ENCODE data around the gene CAPG. TPM values are rescaled to one million over a fixed set of nuclear protein-coding genes. Genes with fewer than 3 reads are reported as not detected.

Gene CAPG
- total RNA-seq, 1 donor from 2014 or later, result 208 TPM

GRCh38 chr2:85401464-85401805, 8.7 kb downstream of the CAPG start:
- intact Hi-C loops (cut with micrococcal nuclease), result no loop called here
- DNase-seq (no peak), ATAC-seq (ENCODE audit: low read depth) (no peak)
- peaks cover 65% of the 10 kb centered on the region for H3K36me3 Mint-ChIP-seq (ENCODE audit: low read depth)
- H3K4me3 Mint-ChIP-seq, result no peak overlapping the region
- peaks cover 37% of the 10 kb centered on the region for H3K4me1 Mint-ChIP-seq
- no peaks in the 10 kb centered on the region for H3K9me3 Mint-ChIP-seq
- ChIA-PET POLR2A (interaction anchor here (0.6 to 1.4 kb wide), 7 partner anchors 9 to 194 kb away, joined by 3 to 8 read pairs (median 5); partner anchors contain the start of gene RNF181), CTCF (interaction anchor here (1.4 kb wide), 1 partner anchor 150 kb away, joined by 3 read pairs; no protein-coding TSS in a partner anchor)
- TF ChIP-seq, protein P1, sequence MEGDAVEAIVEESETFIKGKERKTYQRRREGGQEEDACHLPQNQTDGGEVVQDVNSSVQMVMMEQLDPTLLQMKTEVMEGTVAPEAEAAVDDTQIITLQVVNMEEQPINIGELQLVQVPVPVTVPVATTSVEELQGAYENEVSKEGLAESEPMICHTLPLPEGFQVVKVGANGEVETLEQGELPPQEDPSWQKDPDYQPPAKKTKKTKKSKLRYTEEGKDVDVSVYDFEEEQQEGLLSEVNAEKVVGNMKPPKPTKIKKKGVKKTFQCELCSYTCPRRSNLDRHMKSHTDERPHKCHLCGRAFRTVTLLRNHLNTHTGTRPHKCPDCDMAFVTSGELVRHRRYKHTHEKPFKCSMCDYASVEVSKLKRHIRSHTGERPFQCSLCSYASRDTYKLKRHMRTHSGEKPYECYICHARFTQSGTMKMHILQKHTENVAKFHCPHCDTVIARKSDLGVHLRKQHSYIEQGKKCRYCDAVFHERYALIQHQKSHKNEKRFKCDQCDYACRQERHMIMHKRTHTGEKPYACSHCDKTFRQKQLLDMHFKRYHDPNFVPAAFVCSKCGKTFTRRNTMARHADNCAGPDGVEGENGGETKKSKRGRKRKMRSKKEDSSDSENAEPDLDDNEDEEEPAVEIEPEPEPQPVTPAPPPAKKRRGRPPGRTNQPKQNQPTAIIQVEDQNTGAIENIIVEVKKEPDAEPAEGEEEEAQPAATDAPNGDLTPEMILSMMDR (IDR thresholded peaks at IDR 0.05), result no peak
- H3K27me3 Mint-ChIP-seq, result no peaks in the 10 kb centered on the region
- no peak overlapping the region for H3K27ac Mint-ChIP-seq

DNA sequence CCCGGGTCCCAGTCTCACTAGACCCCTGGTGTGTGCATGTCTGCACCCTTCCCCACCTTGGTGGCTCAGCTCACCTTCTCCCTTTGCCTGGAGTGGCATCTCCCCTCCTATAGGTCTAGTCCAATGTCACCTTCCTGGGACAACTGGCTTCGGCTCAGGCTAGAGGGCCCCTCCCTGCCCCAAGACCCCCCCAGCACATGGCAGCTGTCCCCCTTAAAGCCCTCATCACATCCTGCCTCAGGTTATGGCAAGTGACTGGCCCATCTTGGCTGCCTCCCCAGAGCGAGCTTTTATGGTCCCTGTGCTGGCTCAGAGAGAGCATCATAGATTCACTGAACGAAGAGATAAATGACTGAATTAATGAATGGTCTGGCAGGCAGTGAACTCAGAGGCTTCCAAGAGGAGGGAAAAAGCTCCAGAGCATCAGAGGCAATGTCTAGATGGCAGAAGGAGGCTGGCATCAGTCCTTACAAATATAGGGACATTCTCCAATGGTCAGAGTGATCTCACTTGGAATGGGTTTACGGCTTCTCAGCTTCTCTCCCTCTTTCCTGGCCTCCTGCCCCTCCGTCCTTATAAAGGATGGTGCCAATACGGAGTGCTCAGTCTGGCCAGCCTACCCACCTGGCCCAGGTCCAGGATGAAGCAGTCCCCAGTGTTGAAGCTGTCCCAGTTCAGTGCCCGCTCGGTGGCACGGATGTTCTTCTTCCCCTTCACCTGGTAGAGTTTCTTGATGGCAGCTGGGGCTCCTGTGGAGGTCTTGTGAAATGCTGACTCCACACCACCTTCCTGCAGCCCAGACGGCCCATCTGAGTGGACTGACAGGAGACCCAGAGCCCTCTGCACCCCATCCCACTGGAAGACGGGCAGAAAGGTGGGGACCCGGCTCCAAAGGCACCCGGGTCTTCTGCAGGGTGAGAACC, 9.4 kb downstream of the CAPG start:
- Mint-ChIP-seq H3K4me1 (peaks cover 31% of the 10 kb centered on the region), H3K27me3 (no peaks in the 10 kb centered on the region), H3K27ac (no peak overlapping the region), H3K4me3 (no peak overlapping the region), H3K36me3 (ENCODE audit: low read depth) (peaks cover 72% of the 10 kb centered on the region), H3K9me3 (no peaks in the 10 kb centered on the region)
- TF ChIP-seq, protein P1 (IDR thresholded peaks at IDR 0.05), result no peak
- CTCF ChIA-PET, result interaction anchor here (1.4 kb wide), 1 partner anchor 151 kb away, joined by 3 read pairs; no protein-coding TSS in a partner anchor
- intact Hi-C loops (cut with micrococcal nuclease), result no loop called here
- POLR2A ChIA-PET, result interaction anchor here (0.6 to 2.1 kb wide), 6 partner anchors 9 to 195 kb away, joined by 3 to 7 read pairs (median 5); partner anchors contain the start of genes CAPG and RNF181
- DNase-seq (no peak), ATAC-seq (ENCODE audit: low read depth) (no peak)

GRCh38 chr2:85400023-85400422, 10.1 kb downstream of the CAPG start:
- POLR2A ChIA-PET, result interaction anchor here (0.6 to 2.1 kb wide), 2 partner anchors 9 to 11 kb away, joined by 3 to 7 read pairs; partner anchors contain the start of gene CAPG
- Mint-ChIP-seq H3K27me3 (no peaks in the 10 kb centered on the region), H3K4me3 (no peak overlapping the region), H3K9me3 (no peaks in the 10 kb centered on the region), H3K27ac (no peak overlapping the region), H3K36me3 (ENCODE audit: low read depth) (peaks cover 73% of the 10 kb centered on the region), H3K4me1 (peaks cover 23% of the 10 kb centered on the region)
- DNase-seq (no peak), ATAC-seq (ENCODE audit: low read depth) (no peak)
- CTCF ChIA-PET, result no interaction called here
- TF ChIP-seq, protein P1 (IDR thresholded peaks at IDR 0.05), result no peak
- intact Hi-C loops (cut with micrococcal nuclease), result no loop called here

GRCh38 chr2:85399183-85399455, 11.0 kb downstream of the CAPG start:
- Mint-ChIP-seq H3K27me3 (no peaks in the 10 kb centered on the region), H3K4me1 (peaks cover 20% of the 10 kb centered on the region), H3K4me3 (no peak overlapping the region), H3K9me3 (no peaks in the 10 kb centered on the region), H3K27ac (peak overlapping the region; percentile 22), H3K36me3 (ENCODE audit: low read depth) (peaks cover 78% of the 10 kb centered on the region)
- ATAC-seq (ENCODE audit: low read depth) (no peak), DNase-seq (no peak)
- intact Hi-C loops (cut with micrococcal nuclease), result no loop called here
- TF ChIP-seq, protein P1 (IDR thresholded peaks at IDR 0.05), result no peak
- POLR2A ChIA-PET, result interaction anchor here (2.1 kb wide), 1 partner anchor 10 kb away, joined by 7 read pairs; the partner anchor contains the start of gene CAPG
- CTCF ChIA-PET, result no interaction called here

GRCh38 chr2:85398426-85399182, 11.6 kb downstream of the CAPG start:
- ATAC-seq (ENCODE audit: low read depth), result no peak
- ChIA-PET POLR2A (no interaction called here), CTCF (no interaction called here)
- Mint-ChIP-seq H3K36me3 (ENCODE audit: low read depth) (peaks cover 82% of the 10 kb centered on the region), H3K4me1 (peaks cover 24% of the 10 kb centered on the region), H3K27ac (peak overlapping the region; percentile 22), H3K9me3 (no peaks in the 10 kb centered on the region), H3K4me3 (no peak overlapping the region), H3K27me3 (no peaks in the 10 kb centered on the region)
- TF ChIP-seq, protein P1 (IDR thresholded peaks at IDR 0.05), result no peak
- intact Hi-C loops (cut with micrococcal nuclease), result no loop called here
- no peak for DNase-seq

Data from activated B cell treated with CpG ODN at 0.5 μM for 24 hours (primary cell).